ENCODE results near the gene DDIT4. TPM values are rescaled to one million over a fixed set of nuclear protein-coding genes. Genes with fewer than 3 reads are reported as not detected.
A peak's percentile ranks its signal among the peaks of the same experiment; 100 is the strongest.
"Not testable (repeated sequence)": the region's sequence is repeated elsewhere in the genome, so short reads cannot be mapped to it uniquely, and the experiment has no call there.

The DDIT4 gene, protein sequence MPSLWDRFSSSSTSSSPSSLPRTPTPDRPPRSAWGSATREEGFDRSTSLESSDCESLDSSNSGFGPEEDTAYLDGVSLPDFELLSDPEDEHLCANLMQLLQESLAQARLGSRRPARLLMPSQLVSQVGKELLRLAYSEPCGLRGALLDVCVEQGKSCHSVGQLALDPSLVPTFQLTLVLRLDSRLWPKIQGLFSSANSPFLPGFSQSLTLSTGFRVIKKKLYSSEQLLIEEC
- total RNA-seq: 137 TPM
- 277 TPM for polyA plus RNA-seq

DNA sequence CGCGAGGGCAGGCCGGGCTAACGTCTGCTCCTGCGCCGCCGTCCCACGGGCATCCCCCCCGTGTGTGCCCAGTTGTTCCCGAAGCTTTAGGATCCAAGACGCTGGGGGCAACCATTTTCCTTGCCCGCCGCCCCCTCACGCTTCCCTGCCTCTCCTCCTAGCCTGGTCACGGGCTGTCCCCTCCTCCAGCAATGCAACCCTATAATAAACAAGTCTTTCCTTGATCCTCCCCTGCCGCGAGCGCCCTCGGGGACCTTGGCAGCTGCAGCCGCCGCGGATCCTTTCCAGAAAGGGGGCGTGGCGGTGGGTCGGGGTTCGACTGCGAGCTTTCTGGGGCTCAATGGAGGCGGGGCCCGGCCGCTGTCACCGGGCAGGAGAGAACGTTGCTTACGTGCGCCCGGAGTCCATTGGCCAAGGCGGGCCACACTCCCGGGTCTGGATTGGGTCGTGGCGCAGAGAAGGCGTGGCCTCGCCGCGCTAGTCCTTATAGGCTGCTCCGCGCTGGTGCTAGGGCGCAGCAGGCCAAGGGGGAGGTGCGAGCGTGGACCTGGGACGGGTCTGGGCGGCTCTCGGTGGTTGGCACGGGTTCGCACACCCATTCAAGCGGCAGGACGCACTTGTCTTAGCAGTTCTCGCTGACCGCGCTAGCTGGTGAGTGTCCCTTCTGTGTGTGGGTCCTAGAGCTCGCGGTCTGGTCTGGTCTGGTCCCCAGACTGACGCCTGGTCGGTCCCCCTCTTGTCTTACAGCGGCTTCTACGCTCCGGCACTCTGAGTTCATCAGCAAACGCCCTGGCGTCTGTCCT lies at the start of gene DDIT4:
Gene DDIT4 (plus strand): TSS at position 515 of the 803 bp plus-strand sequence. CDS start 293 bp downstream, outside the sequence.
- WGBS: under 1% methylated on average over 67 of the region's 67 CpGs
- DNase-seq (ENCODE audit: extremely low spot score): peak; percentile 96
- H3K4me3 ChIP-seq (ENCODE audit: low read depth, low read length): peak within 1 kb of the TSS; percentile 91
- no peaks in the 10 kb centered on the region for H3K36me3 ChIP-seq (ENCODE audit: insufficient read depth)
- H3K27ac ChIP-seq (ENCODE audit: low read depth): peak within 1 kb of the TSS; percentile 98
- no peaks in the 10 kb centered on the region for H3K4me1 ChIP-seq (ENCODE audit: insufficient read depth)

DNA sequence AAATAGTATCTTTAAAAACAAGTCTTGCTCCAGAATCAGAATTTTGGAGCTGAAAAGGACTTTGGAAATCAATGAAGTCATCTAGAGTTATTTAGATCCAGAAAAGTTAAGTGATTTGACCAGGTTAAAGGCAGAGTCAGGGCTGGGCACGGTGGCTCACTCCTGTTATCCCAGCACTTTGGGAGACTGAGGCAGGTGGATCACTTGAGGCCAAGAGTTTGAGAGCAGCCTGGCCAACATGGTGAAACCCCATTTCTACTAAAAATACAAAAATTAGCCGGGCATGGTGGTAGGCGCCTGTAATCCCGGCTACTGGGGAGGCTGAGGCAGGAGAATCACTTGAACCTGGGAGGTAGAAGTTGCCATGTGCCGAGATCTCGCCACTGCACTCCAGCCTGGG lies 49.5 kb upstream of the DDIT4 start:
- 94% methylated on average over 6 of the region's 6 CpGs for WGBS
- not testable (repeated sequence) for DNase-seq (ENCODE audit: extremely low spot score); H3K36me3 ChIP-seq (ENCODE audit: insufficient read depth); H3K4me1 ChIP-seq (ENCODE audit: insufficient read depth); H3K27ac ChIP-seq (ENCODE audit: low read depth); H3K4me3 ChIP-seq (ENCODE audit: low read depth, low read length)

DNA sequence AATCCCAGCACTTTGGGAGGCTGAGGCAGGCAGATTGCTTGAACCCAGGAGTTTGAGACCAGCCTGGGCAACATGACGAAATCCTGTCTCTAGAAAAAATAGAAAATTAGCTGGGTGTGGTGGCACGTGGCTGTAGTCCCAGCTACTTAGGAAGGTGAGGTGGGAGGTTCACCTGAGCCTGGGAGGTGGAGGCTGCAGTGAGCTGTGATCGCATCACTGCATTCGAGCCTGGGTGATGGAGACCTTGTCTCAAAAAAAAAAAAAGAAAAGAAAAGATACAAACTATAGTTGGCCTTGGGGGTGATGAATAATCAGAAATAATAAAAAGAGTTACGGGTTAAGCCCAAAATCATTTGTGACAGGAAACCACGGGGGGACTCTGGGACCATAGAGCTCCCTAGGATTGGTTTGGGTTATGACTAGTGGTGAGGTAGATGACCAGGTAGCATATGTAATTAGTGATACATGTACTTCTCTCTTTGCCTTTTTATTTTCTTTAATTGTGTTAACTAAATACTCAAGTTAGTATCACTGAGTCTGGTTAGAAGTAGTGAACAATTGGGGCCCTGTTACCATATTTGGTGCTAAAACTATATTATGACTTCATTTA lies 47.2 kb upstream of the DDIT4 start:
- Histone ChIP-seq H3K36me3 (ENCODE audit: insufficient read depth) (peaks cover 5% of the 10 kb centered on the region), H3K27ac (ENCODE audit: low read depth) (no peak overlapping the region), H3K4me1 (ENCODE audit: insufficient read depth) (no peaks in the 10 kb centered on the region), H3K4me3 (ENCODE audit: low read depth, low read length) (no peak overlapping the region)
- DNase-seq (ENCODE audit: extremely low spot score): no peak
- 85% methylated on average over 6 of the region's 6 CpGs for WGBS

DNA sequence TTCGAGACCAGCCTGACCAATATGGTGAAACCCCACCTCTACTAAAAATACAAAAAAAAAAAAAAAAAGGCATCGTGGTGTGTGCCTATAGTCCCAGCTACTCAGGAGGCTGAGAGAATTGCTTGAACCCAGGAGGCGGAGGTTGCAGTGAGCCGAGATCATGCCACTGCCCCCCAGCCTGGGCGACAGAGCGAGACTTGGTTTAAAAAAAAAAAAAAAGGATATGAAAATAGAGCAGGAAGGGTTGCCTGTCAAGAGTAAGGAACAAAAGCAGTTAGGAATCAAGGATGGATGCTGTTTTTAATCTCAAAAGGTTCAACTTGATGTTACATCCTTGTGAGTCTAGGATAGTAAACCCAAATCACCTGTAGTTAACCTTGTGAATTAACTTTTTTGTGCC lies 45.9 kb upstream of the DDIT4 start:
- no peaks in the 10 kb centered on the region for H3K4me1 ChIP-seq (ENCODE audit: insufficient read depth)
- no peak for DNase-seq (ENCODE audit: extremely low spot score)
- WGBS: 79% methylated on average over 6 of the region's 6 CpGs
- H3K36me3 ChIP-seq (ENCODE audit: insufficient read depth): peaks cover 5% of the 10 kb centered on the region
- H3K4me3 ChIP-seq (ENCODE audit: low read depth, low read length): no peak overlapping the region
- no peak overlapping the region for H3K27ac ChIP-seq (ENCODE audit: low read depth)

DNA sequence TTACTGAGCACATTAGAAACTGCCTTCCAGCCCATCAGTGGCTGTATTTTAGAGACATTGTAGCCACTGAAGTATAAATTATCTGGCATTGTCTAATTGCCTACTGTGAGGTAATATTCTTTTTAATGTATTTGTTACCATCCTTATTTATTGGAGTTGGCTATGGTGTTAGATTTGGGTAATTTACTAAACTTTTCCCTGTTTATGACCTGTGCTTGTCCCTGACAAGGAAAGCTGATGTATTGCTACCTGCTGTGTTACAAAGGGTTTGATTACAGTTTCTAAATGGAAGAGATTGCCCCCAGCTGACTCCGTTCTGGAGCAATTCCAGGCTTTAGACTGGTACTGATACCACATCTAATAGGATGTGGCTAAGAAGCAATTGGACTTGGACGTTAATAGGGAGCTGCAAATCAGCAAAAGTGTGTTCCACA lies 45.4 kb upstream of the DDIT4 start:
- DNase-seq (ENCODE audit: extremely low spot score): no peak
- Histone ChIP-seq H3K36me3 (ENCODE audit: insufficient read depth) (peaks cover 5% of the 10 kb centered on the region), H3K4me3 (ENCODE audit: low read depth, low read length) (no peak overlapping the region), H3K4me1 (ENCODE audit: insufficient read depth) (no peaks in the 10 kb centered on the region), H3K27ac (ENCODE audit: low read depth) (no peak overlapping the region)
- WGBS: 70% methylated on average over 2 of the region's 2 CpGs

DNA sequence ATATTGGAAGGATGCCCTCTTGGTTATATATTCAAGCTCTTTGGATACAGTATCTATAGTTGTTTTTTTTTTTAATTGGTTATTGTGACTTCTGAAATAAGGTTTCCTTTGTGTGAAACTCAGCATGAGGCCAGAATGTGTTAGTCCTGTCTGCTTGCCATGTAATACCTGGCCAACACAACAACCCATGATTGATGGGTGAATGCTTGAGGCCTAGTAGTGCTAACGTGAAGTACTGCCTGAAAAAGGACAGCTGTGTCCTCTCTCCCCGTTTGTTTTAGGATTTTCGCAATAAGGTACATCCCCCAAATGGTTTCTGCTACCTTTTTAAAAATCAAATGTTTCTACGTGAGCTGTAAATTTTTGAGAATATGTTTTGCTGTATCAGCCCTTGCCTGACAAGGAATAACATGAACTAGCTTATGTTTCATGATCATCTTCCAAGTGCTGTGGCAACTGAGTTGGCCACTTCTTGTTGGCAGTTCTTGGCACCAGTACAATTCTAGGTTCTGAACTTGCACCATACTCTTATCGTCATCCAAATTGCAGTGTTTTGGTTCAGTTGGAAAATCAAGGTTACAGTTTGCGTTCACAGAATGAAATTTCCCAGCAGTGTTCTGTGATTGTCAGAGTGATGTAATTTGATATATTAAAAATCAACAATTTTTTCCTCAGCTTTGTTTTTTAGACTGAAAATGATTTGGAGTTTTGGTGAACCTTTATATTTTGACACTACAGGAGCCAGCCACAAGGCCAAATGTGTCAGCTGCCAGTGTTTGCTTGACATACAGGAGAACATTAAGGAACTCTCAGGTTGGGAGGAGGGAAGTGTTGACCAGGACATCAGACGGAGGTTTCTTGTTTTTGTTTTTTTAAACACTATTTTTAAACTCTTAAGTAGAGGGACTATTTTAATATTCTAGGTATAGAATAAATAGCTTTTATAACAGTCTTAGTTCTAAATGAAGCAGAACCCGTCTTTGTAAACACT lies 44.2 kb upstream of the DDIT4 start:
- DNase-seq (ENCODE audit: extremely low spot score): no peak
- Histone ChIP-seq H3K4me3 (ENCODE audit: low read depth, low read length) (no peak overlapping the region), H3K36me3 (ENCODE audit: insufficient read depth) (peaks cover 8% of the 10 kb centered on the region), H3K27ac (ENCODE audit: low read depth) (no peak overlapping the region), H3K4me1 (ENCODE audit: insufficient read depth) (no peaks in the 10 kb centered on the region)
- WGBS: 71% methylated on average over 8 of the region's 8 CpGs

DNA sequence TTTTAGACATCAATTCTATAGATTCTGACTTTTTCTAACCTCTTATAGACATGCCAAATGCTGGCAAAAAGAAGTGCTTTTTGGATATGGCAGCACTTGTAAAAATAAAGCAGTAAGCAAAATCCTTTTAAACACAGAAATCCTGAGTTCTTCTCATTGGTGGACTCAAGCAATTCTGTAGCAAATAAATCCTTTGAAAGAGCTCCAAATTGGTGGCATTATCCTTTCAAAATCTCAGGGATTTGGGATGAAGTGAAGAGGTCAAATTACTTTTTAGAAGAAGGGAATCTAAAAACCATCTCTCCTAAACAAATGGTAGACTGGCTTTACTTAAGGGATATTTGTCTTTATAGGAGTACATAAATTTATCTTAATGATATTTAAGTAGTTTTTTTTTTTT lies 40.1 kb upstream of the DDIT4 start:
- no peak for DNase-seq (ENCODE audit: extremely low spot score)
- Histone ChIP-seq H3K27ac (ENCODE audit: low read depth) (no peak overlapping the region), H3K4me3 (ENCODE audit: low read depth, low read length) (no peak overlapping the region), H3K36me3 (ENCODE audit: insufficient read depth) (peaks cover 10% of the 10 kb centered on the region), H3K4me1 (ENCODE audit: insufficient read depth) (no peaks in the 10 kb centered on the region)

DNA sequence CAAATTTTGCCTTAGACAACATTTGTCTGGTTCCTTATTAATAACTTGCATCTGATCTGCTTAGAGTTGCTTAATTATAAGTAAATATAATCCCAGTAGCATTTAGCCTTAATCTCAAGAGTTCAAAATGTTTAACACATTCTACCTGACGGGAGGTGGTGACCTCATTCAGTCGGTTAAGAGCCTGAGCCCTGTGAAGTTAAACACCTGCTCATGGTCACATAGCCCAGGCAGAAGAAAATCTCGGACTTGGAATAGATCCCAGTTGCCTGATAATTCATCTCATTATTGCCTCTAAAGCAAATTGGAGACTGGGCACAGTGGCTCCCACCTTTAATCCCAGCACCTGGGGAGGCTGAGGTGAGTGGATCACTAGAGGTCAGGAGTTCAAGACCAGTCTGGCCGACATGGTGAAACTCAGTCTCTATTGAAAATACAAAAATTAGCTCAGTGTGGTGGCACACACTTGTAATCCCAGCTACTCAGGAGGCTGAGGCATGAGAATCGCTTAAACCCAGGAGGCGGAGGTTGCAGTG lies 39.1 kb upstream of the DDIT4 start:
- WGBS: 76% methylated on average over 6 of the region's 6 CpGs
- DNase-seq (ENCODE audit: extremely low spot score): no peak
- Histone ChIP-seq H3K27ac (ENCODE audit: low read depth) (no peak overlapping the region), H3K4me1 (ENCODE audit: insufficient read depth) (no peaks in the 10 kb centered on the region), H3K36me3 (ENCODE audit: insufficient read depth) (peaks cover 10% of the 10 kb centered on the region), H3K4me3 (ENCODE audit: low read depth, low read length) (no peak overlapping the region)

DNA sequence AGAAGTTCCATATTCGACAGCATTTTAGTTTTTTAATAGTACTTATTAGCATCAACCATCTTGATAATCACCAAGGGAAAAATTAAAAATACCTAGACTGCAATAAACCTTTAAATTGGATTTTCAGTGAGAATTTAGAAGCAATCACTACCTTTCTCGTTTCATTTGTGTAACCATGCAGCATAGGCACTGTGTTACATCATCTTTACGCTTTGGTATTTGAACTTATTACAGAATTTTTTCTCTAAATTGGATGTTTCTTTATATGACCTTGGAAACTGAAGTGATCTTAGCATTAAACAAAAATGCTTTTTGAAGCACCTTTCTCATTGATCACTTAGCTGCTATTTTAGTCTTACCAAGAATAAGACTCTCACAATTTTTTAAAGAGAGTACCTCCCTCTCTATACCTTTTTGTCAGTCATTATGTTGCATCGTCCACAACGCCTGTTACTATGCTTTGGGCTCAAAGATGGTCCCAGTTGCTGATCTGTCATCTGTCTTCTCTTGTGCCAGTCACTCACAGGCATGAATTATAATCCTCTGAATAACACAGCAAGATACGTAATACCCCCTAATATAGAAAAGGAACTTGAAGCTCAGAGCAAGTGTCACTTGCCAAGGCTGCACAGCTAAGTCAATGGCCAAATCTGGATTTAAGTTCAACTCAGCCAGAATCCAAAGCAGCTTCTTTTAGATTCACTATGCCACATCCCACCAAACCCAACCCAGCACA lies 38.0 kb upstream of the DDIT4 start:
- WGBS: 84% methylated on average over 6 of the region's 6 CpGs
- Histone ChIP-seq H3K36me3 (ENCODE audit: insufficient read depth) (peaks cover 5% of the 10 kb centered on the region), H3K4me3 (ENCODE audit: low read depth, low read length) (no peak overlapping the region), H3K27ac (ENCODE audit: low read depth) (no peak overlapping the region), H3K4me1 (ENCODE audit: insufficient read depth) (no peaks in the 10 kb centered on the region)
- DNase-seq (ENCODE audit: extremely low spot score): no peak

DNA sequence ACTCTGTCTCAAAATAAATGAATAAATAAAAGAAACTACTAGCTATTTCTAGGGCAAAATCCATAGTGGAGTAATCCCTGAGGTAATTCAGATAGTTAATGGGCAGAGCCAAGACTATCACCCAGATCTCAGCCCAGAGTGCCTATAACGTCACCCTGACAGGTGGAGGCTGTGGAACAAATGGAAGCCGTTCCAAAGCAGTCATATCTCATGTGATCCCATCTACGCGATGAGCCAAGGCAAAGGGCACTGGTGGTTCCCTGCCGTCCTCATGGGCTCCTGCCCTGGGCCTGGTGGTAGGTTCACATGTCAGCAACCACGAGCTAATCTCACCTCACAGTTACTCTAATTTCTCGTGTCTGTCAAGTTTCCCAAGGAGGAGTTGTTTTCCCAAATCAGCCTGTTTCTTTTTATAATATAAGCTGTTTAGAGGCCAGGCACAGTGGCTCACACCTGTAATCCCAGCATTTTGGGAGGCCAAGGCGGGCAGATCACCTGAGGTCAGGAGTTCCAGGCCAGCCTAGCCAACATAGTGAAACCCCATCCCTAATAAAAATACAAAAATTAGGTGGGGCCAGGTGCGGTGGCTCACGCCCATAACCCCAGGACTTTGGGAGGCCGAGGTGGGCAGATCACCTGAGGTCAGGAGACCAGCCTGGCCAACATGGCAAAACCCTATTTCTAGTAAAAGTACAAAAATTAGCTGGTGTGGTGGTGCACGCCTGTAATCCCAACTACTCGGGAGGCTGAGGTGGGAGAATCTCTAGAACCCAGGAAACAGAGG lies 35.1 kb upstream of the DDIT4 start:
- no peak for DNase-seq (ENCODE audit: extremely low spot score)
- H3K36me3 ChIP-seq (ENCODE audit: insufficient read depth): peaks cover 5% of the 10 kb centered on the region
- H3K4me1 ChIP-seq (ENCODE audit: insufficient read depth): no peaks in the 10 kb centered on the region
- H3K4me3 ChIP-seq (ENCODE audit: low read depth, low read length): no peak overlapping the region
- 91% methylated on average over 13 of the region's 13 CpGs for whole genome bisulfite sequencing
- H3K27ac ChIP-seq (ENCODE audit: low read depth): no peak overlapping the region

DNA sequence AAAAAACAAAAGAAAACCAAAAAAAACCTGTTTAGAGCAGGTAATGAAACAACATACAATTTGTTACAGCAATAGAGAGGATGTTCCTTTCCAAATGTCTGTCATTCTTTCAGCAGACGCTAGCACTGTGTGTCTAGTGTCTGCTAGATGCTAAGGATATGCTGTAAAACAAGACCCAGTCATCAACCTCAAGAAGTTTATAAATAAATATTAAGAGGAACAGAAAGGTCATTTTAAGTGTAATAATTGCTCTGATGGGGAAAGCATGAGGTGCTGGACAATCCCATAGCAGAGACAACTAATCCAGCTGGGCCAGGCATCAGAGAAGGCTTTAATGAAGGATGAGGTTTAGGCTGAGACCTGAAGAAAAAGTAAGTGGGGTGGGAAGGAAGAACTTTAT lies 34.3 kb upstream of the DDIT4 start:
- WGBS: 90% methylated on average over 1 of the region's 1 CpG
- no peak for DNase-seq (ENCODE audit: extremely low spot score)
- no peak overlapping the region for H3K4me3 ChIP-seq (ENCODE audit: low read depth, low read length)
- H3K36me3 ChIP-seq (ENCODE audit: insufficient read depth): peaks cover 3% of the 10 kb centered on the region
- H3K27ac ChIP-seq (ENCODE audit: low read depth): no peak overlapping the region
- no peaks in the 10 kb centered on the region for H3K4me1 ChIP-seq (ENCODE audit: insufficient read depth)

DNA sequence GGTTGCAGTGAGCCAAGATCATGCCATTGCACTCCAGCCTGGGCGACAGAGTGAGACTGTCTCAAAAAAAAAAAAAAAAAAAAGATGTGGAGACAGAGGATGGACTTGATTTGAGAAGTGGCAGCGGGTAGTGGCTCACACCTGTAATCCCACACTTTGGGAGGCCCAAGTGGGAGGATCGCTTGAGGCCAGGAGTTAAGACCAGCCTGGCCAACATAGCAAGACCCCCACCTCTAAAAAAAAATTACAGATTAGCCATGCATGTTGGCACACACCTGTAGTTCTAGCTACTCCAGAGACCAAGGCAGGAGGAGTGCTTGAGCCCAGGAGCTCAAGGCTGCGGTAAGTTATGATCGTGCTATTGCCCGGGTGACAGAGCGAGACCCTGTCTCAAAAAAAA lies 33.4 kb upstream of the DDIT4 start:
- no peak for DNase-seq (ENCODE audit: extremely low spot score)
- peaks cover 4% of the 10 kb centered on the region for H3K4me1 ChIP-seq (ENCODE audit: insufficient read depth)
- H3K27ac ChIP-seq (ENCODE audit: low read depth): no peak overlapping the region
- WGBS: 98% methylated on average over 6 of the region's 7 CpGs
- H3K4me3 ChIP-seq (ENCODE audit: low read depth, low read length): no peak overlapping the region
- H3K36me3 ChIP-seq (ENCODE audit: insufficient read depth): no peaks in the 10 kb centered on the region
